Stimulated activated CD8-positive, alpha-beta memory T cell treated with anti-CD3 and anti-CD28 coated beads, Interleukin-4, amount 100 ng/mL, for 24 hours (primary cell): Measurements from ENCODE around the gene JAKMIP1.

Source experiments
- DNase-seq: peaks from one replicate; pipeline ENCODE4 v3.0.0-alpha.2; 2020; ENCODE audit warnings: low read depth

The JAKMIP1 gene

GRCh38 chr4:6180841-6181631 lies 19.3 kb downstream of the JAKMIP1 start:
- peak; percentile 31 for DNase-seq

DNA sequence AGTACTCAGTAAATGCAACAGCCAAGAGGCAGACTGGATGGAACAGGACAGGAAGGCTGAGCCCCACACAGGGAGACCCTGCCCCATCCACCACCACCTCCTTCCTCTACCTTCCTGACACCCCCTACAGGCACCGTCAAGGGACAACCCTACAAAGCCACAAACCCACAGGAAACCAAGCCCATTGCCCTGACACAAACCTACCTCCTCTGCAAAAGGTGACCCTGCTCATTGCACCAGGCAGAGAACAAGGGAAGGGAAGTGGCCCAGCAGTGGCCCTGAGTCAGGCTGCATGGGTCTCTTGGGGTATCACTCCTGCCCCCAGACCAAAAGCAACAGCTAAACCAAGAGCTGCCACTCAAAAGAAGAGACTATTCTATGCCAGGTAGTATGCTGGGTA lies 21.0 kb downstream of the JAKMIP1 start:
- no peak for DNase-seq

GRCh38 chr4:6178757-6179156 lies 21.6 kb downstream of the JAKMIP1 start:
- DNase-seq: no peak

GRCh38 chr4:6177587-6178197 lies 22.7 kb downstream of the JAKMIP1 start:
- peak; percentile 27 for DNase-seq

DNA sequence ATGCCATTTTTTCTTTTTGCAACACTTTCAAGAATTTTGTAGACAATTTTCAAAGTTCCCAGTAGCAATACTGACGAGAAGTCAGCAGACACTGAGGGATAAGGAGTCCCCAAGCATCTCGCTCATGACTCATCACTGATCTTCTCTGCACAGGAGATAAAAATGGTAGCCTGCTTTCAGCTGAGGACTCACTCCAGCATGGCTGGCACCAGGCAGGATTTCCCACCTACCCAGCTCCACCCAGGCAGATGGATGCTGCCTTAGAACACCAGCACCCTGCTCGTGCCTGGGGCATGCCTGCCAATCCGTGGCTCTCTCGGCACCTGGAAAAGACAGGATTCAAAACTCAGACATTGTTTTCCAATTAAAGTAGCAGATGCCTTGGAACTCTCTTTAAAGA lies 24.9 kb downstream of the JAKMIP1 start:
- no peak for DNase-seq

- DNase-seq: no peak
Measured at GRCh38 chr4:6172927-6173200, 27.5 kb downstream of the JAKMIP1 start.

GRCh38 chr4:6172093-6172926 lies 28.0 kb downstream of the JAKMIP1 start:
- no peak for DNase-seq

DNA sequence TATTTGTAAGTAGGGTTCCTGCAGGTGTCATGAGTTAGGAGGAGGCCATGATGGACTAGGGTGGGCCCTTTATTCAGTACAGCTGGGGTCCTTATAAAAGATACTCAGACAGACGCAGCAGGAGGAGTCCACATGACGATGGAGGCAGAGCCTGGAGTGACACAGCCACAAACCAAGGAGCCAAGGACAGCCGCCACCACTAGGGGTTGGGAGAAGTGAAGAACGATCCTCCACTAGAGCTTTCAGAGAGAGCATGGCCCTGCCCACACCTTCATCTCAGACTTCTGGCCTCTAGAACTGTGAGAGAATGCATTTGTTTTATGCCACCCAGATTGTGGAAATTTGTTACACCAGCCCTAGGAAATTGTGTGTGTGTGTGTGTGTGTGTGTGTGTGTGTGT lies 31.1 kb downstream of the JAKMIP1 start:
- no peak for DNase-seq

GRCh38 chr4:6165766-6166165 lies 34.6 kb downstream of the JAKMIP1 start:
- no peak for DNase-seq

DNA sequence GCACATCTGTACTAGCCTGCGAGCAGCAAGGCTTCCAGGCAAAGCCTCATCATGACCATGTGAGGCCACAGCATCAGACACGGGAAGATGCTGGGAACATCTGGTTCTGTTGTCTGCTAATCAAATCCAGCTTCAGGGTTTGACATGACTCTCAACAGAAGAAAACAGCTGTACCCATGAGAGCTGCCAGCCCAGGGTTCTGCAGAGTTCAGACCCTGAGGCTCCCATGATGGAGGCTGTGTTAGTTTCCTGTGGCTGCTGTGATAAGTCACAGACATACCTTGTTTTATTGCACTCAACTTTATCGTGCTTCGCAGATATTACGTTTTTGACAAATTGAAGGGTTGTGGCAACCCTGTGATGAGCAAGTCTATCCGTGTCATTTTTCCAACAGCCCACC lies 37.5 kb downstream of the JAKMIP1 start:
- DNase-seq: no peak

GRCh38 chr4:6161921-6162464 lies 38.4 kb downstream of the JAKMIP1 start:
- no peak for DNase-seq

- DNase-seq: no peak
Measured at GRCh38 chr4:6160536-6160935, 39.8 kb downstream of the JAKMIP1 start.

DNA sequence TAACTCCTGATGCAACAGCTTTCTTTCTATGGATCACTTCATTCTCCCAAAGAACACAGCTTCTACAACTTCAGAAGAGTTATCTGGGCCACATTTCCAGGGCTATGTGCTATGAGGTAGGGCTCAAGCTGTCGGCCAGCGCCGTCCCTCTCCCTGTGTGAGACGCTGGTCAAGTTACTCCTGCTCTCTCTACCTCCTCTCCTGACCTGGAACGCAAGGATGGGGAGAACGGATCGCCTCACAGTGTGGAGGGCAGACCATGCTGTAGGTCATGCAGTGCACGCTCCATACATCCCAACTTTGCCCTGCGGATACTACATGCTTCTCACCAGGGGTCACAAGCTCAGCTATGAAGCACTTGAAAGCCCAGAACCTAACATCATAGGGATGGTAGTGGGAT lies 42.4 kb downstream of the JAKMIP1 start:
- no peak for DNase-seq

DNA sequence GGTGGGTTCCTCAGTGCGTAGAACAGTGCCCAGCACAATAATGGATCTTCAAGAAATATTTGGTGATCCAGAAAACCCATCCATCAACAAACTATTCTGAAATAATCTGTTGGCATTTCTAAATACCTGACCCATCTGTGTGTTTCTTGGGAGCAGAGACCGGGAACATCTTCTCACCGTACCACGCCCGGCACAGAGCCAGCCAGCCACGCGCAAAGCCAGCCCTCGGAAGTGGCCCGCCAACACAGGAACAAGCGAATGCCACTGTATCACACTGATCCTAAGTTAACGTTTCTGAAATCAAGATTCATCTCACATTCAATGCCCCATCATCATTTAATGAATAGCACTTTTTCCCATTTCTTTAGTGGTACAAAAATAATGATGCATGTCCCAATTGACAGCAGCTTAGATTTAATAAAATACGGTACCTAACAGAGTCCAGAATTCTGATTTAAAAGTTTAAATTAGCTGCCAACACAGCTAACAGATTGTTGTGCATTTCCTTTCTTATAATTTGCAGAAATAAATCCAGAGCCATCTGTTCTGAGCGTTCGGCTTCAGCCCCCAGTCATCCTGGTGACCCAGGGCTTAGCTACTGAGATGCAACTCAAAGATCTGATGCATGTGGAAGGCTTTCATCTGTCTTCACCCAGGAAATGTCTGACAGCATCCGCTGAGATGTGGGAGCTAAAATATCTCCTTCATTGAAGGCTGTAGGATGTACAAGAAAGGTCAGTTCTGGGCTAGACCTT lies 44.2 kb downstream of the JAKMIP1 start:
- DNase-seq: no peak

DNA sequence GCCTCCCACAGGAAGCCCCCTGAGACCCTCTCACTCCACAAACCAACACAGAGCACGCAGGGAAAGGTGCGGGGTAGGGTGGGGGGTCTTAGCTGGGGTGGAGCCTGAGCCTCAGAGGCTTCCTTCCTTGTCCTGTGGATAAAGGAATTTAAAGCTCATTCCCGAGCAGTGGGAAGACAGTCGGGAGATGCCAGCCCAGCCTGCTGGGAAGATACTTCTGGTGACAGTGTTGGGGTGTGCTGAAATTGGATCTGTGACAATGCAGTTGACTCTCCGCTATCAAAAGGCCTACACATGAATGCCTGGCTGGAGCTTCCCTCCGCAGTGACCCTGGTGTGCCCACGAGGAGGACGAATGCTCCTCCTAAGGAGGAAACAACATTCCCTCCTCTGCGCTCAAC lies 45.5 kb downstream of the JAKMIP1 start:
- DNase-seq: no peak

DNA sequence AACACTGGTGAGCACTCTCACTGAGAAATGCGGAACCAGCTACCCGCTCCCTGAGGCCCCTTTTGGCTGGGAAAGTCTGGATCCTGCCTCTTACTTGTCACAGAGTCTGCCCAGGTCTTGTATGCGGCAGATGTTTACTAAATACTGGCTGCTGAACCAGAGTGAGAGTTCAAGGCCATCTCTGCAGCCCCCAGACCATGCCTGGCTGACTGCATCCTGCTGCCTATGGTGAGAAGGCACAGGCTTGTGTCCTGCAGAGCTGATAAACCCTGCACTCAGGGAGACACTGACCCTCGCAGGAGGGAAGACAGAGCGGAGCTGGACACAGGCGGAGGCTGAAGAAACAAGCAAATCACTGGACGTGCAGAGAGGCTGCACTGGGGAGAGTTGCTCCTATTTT lies 46.5 kb downstream of the JAKMIP1 start:
- DNase-seq: no peak

DNA sequence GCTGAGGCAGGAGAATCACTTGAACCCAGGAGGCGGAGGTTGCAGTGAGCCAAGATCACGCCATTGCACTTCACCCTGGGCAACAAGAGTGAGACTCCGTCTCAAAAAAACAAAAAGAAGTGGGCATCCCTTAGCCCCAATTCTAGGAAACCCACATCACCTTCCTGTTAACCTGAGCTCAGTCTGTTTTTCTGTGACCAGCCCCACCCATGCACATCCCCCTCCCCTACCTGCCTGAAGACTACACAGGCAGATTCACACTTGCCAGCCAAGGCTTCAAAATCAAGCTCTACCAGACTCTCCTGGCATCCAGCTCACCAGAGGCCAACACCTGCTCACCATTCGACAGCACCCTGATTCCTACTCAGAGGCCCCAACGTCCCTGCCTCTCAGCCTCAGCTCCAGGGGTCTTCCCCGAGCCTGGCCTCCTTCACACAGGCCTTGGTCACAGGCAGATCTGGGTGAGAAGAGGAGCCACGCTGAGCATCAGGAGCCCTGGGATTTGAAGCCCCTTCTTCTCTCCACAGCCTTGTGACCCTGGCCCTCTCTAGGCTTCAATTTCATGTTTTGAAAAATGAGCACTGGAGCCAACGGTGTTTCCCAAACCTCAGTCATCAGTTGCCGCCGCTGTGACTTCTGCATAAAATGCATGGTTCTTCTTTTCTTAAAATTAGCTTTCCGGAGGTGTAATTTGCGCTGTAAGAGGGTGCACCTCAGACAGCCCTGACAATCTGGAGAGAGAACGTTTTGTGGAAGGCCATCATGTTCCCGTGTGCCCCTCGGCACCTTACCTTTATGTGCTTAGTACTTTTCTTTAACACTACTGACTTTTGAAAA lies 47.3 kb downstream of the JAKMIP1 start:
- DNase-seq: no peak

GRCh38 chr4:6150046-6150735 lies 50.2 kb downstream of the JAKMIP1 start:
- no peak for DNase-seq

GRCh38 chr4:6148506-6149205 lies 51.7 kb downstream of the JAKMIP1 start:
- no peak for DNase-seq

DNA sequence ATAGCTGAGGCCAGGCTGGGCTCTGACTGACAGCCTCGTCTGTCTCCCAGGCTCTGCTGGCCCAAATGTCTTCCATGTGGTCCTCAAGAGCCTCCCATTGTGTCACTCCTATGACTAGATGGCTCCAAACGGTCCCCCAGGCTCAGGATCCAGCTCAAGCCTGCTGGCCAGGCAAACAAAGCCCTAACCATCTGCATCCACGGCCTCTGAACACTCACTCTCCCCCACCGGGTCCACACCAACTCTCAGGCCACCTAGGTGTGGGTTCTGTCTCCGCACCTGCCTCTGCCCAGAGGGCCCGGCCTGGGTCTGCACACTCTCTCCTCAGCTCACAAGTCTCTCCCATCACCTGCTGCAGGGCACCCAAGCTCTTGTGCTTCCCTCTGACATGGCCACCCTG lies 52.9 kb downstream of the JAKMIP1 start:
- no peak for DNase-seq
